PC-9 (cell line): ENCODE data around the gene SLC16A9. TPM values are rescaled to one million over a fixed set of nuclear protein-coding genes. Genes with fewer than 3 reads are reported as not detected.

ENCODE experiments used
- BruUV-seq: library from RNA; stranded (reverse); fragments of 400-500 nt; replicated peaks from 2 replicates; lab custom pipeline; 2021; lab: Mats Ljungman, UMichigan
- CTCF ChIA-PET: fragments of 300-600 bp; sonication (Branson Sonifier 250); formaldehyde crosslinking; loops from one replicate; lab custom pipeline; 2022; ENCODE audit warnings: antibody characterized with exemption; lab: Charles Lee
- POLR2A ChIA-PET: fragments of 300-600 bp; sonication (Branson Sonifier 250); formaldehyde crosslinking; loops from one replicate; lab custom pipeline; 2022; ENCODE audit warnings: antibody characterized with exemption; ENCODE audit not compliant: unreplicated experiment; lab: Charles Lee
- DNase-seq, 2 experiments: peaks; one replicate each; pipeline versions ENCODE4 v3.0.0 to v3.0.0-alpha.2; 2015 to 2022; ENCODE audit warnings: mixed read lengths in 1 of 2
- H2AFZ ChIP-seq: fragments of 200-600 bp; sonication (generic); 2 replicates; pipeline ENCODE4 v1.8.1; 2017; ENCODE audit warnings: antibody characterized with exemption
- H3F3A ChIP-seq: fragments of 200-600 bp; sonication (generic); 2 replicates; pipeline ENCODE4 v1.8.1; 2017; ENCODE audit warnings: antibody characterized with exemption, mild to moderate bottlenecking, low read depth; ENCODE audit not compliant: insufficient read depth
- H3K27ac ChIP-seq: fragments of 200-600 bp; sonication (generic); 2 replicates; pipeline ENCODE4 v1.6.1; 2016; ENCODE audit warnings: mixed run types
- H3K27me3 ChIP-seq: fragments of 200-600 bp; sonication (generic); 2 replicates; pipeline ENCODE4 v1.6.1; 2016; ENCODE audit warnings: low read depth, mixed run types; ENCODE audit not compliant: insufficient read depth
- H3K36me3 ChIP-seq: fragments of 200-600 bp; sonication (generic); 2 replicates; pipeline ENCODE4 v1.6.1; 2016; ENCODE audit warnings: low read depth, mixed run types
- H3K4me1 ChIP-seq: fragments of 200-600 bp; sonication (generic); replicated peaks from 2 replicates; pipeline ENCODE4 v1.6.1; 2016; ENCODE audit warnings: mixed run types; ENCODE audit not compliant: insufficient read depth
- H3K4me2 ChIP-seq: fragments of 200-600 bp; sonication (generic); 2 replicates; pipeline ENCODE4 v1.6.1; 2017; ENCODE audit warnings: mixed run types
- H3K4me3 ChIP-seq: fragments of 200-600 bp; sonication (generic); 2 replicates; pipeline ENCODE4 v1.6.1; 2016; ENCODE audit warnings: mixed run types
- H3K79me2 ChIP-seq: fragments of 200-600 bp; sonication (generic); 2 replicates; pipeline ENCODE4 v1.6.1; 2017; ENCODE audit warnings: low read depth, mixed run types
- H3K9me2 ChIP-seq: fragments of 200-600 bp; sonication (generic); 2 replicates; pipeline ENCODE4 v1.8.1; 2017; ENCODE audit warnings: mild to moderate bottlenecking; ENCODE audit not compliant: insufficient read depth
- H3K9me3 ChIP-seq: fragments of 200-600 bp; sonication (generic); 2 replicates; pipeline ENCODE4 v1.8.1; 2016; ENCODE audit warnings: low read depth; ENCODE audit not compliant: insufficient read depth
- H4K20me1 ChIP-seq: fragments of 200-600 bp; sonication (generic); 2 replicates; pipeline ENCODE4 v1.8.1; 2017; ENCODE audit not compliant: insufficient read depth
- EZH2 ChIP-seq: fragments of 200-600 bp; sonication (generic); IDR thresholded peaks from 2 replicates; pipeline ENCODE4 v1.8.0; 2017; ENCODE audit warnings: antibody characterized with exemption, low read depth
- intact Hi-C: fragments of 100-400 bp; cut with micrococcal nuclease; formaldehyde crosslinking; loops from one replicate; pipeline ENCODE4 v1.10.0; 2022; ENCODE audit not compliant: unreplicated experiment
- total RNA-seq: library from RNA; stranded (reverse); gene quantifications from 2 replicates; pipeline ENCODE4 v1.2.3, GENCODE V29; 2021
- TF ChIP-seq, protein P1 (sequence below): fragments of 200-600 bp; sonication (generic); conservative IDR thresholded peaks from 2 replicates; pipeline ENCODE4 v1.6.1; 2017; ENCODE audit warnings: mixed run types, antibody characterized with exemption, mild to moderate bottlenecking, moderate library complexity

The SLC16A9 gene
- total RNA-seq, 1 experiment from 2014 or later, result not detected

DNA sequence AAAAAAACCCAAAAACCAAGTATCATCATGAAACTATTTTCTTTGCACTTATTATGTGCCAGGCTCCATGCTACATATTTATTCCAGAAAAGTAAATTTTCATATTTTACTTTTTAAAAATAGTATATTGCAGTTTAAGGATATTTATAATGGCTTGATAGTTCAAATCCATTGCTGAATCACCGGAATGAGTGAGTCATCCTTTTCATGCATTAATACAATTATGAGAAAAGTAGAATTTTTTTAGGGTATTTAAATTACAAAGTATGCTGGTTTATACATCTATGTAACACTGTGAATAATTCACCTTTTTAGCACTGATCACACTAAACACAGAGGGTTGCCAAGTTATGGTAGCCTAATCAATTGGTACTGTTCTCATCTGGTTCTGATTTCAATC is 54.3 kb downstream of the SLC16A9 start:
- H3K79me2 ChIP-seq, result no peaks in the 10 kb centered on the region
- H3F3A ChIP-seq, result no peaks in the 10 kb centered on the region
- no peaks in the 10 kb centered on the region for H3K9me2 ChIP-seq
- H3K9me3 ChIP-seq, result no peaks in the 10 kb centered on the region
- no peaks in the 10 kb centered on the region for H4K20me1 ChIP-seq
- no peaks in the 10 kb centered on the region for H3K27me3 ChIP-seq
- CTCF ChIA-PET, result no interaction called here
- no peak overlapping the region for H2AFZ ChIP-seq
- intact Hi-C loops, result no loop called here
- DNase-seq, result no peak
- BruUV-seq, result no TSS peak
- no peak overlapping the region for H3K4me2 ChIP-seq
- TF ChIP-seq, protein P1, sequence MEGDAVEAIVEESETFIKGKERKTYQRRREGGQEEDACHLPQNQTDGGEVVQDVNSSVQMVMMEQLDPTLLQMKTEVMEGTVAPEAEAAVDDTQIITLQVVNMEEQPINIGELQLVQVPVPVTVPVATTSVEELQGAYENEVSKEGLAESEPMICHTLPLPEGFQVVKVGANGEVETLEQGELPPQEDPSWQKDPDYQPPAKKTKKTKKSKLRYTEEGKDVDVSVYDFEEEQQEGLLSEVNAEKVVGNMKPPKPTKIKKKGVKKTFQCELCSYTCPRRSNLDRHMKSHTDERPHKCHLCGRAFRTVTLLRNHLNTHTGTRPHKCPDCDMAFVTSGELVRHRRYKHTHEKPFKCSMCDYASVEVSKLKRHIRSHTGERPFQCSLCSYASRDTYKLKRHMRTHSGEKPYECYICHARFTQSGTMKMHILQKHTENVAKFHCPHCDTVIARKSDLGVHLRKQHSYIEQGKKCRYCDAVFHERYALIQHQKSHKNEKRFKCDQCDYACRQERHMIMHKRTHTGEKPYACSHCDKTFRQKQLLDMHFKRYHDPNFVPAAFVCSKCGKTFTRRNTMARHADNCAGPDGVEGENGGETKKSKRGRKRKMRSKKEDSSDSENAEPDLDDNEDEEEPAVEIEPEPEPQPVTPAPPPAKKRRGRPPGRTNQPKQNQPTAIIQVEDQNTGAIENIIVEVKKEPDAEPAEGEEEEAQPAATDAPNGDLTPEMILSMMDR, result no peak
- TF ChIP-seq EZH2, result no peak
- no peak overlapping the region for H3K27ac ChIP-seq
- H3K36me3 ChIP-seq, result no peaks in the 10 kb centered on the region; the same call in 1 of the 2 replicates
- no peak overlapping the region for H3K4me3 ChIP-seq
- no peaks in the 10 kb centered on the region for H3K4me1 ChIP-seq
- POLR2A ChIA-PET, result no interaction called here

DNA sequence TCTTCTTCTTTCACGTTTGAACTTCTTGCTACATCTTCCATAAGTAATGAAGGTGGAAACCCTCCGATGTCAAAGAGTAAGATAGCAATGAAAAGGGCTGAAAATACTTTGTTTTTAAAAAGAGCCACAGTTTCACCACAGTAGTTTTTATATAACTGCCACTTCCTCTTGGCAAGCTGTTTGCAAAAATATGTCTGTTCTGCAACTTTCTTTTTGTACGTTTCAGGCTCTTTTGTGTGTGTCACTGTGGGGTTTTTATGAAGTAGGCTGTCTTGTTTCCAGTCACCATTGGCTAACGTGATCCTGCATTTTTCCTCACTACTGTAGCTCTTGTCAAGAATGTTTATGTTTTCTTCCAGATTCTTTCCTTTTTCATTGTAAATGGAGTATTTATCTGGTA is 55.6 kb downstream of the SLC16A9 start:
- Histone ChIP-seq H3K9me2 (no peaks in the 10 kb centered on the region), H3K27ac (no peak overlapping the region), H3K36me3 (no peaks in the 10 kb centered on the region; the same call in 1 of the 2 replicates), H3K4me3 (no peak overlapping the region), H3K4me1 (no peaks in the 10 kb centered on the region), H2AFZ (no peak overlapping the region), H3F3A (no peaks in the 10 kb centered on the region), H3K4me2 (no peak overlapping the region), H3K79me2 (no peaks in the 10 kb centered on the region), H4K20me1 (no peaks in the 10 kb centered on the region), H3K27me3 (no peaks in the 10 kb centered on the region), H3K9me3 (no peaks in the 10 kb centered on the region)
- no TSS peak for BruUV-seq
- TF ChIP-seq, protein P1, result no peak
- TF ChIP-seq EZH2, result no peak
- intact Hi-C loops, result no loop called here
- DNase-seq, result no peak
- ChIA-PET POLR2A (interaction anchor here (0.5 kb wide), 1 partner anchor 378 kb away, joined by 4 read pairs; no protein-coding TSS in a partner anchor), CTCF (no interaction called here)

DNA sequence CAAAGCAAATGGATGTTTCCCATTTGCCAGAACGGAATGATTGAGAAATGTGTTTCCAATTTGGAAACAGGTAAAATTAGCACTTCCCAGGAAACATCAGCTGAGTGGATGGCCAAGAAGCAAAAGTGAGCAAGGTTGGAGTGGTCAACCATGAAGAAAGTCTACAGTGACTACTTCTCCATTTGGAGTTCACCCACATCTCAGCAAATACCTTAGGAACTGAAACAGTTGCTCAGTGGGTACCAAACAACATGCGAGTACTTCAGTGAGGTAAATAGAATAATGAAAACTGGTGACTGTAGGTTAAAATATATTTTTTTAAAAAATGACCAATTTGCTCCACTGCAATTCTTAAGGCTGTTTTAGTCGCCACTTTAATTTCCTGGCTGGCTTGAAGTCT is 57.7 kb downstream of the SLC16A9 start:
- ChIA-PET POLR2A (no interaction called here), CTCF (no interaction called here)
- Histone ChIP-seq H3K4me2 (no peak overlapping the region), H3K36me3 (no peaks in the 10 kb centered on the region; the same call in 1 of the 2 replicates), H3K9me3 (no peaks in the 10 kb centered on the region), H3K27ac (no peak overlapping the region), H3K4me1 (no peaks in the 10 kb centered on the region), H3K27me3 (no peaks in the 10 kb centered on the region), H3K79me2 (no peaks in the 10 kb centered on the region), H3F3A (no peaks in the 10 kb centered on the region), H3K9me2 (no peaks in the 10 kb centered on the region), H3K4me3 (no peak overlapping the region), H4K20me1 (no peaks in the 10 kb centered on the region), H2AFZ (no peak overlapping the region)
- TF ChIP-seq EZH2, result no peak
- TF ChIP-seq, protein P1, result no peak
- DNase-seq, result no peak
- intact Hi-C loops, result no loop called here
- BruUV-seq, result no TSS peak
